DND-41 (cell line): ENCODE data around the gene OR8B2.

Experiments
- EZH2 ChIP-seq: IDR thresholded peaks from 3 replicates; pipeline ENCODE4 v1.6.1; 2012; ENCODE audit warnings: borderline replicate concordance, low read depth, mild to moderate bottlenecking, moderate library complexity, low read length, inconsistent platforms; ENCODE audit not compliant: severe bottlenecking
- TF ChIP-seq, protein P1 (sequence below): IDR thresholded peaks from 2 replicates; pipeline ENCODE4 v1.5.1; 2012; ENCODE audit warnings: borderline replicate concordance, low read length, moderate library complexity, mild to moderate bottlenecking; ENCODE audit not compliant: poor library complexity, severe bottlenecking; ENCODE audit errors: extremely low read depth

DNA sequence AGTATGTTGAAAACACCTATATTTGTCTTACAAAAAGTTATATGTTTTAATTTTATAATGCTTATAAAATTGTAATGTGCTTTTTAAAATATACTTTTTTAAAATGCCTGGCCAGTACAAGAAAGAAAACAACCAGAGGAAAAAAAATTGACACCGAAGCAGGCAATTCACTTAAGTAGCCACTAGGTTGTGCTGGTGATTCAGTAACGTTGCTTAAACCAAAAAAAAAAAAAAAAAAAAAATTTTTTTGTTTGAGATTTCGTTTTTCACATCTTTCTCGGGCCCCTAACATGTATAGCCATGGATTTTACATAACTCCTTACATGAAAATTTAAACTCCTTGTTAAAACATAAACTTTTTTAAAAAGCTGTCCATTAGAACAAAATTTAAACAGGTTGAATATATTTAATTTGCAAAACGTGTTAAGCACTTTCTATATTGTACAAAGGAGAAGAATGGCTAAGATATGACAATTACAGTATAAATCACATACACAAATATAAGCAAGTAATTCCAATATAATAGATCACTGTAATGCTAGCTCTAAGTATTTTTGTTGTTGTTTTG lies 31.1 kb upstream of the OR8B2 start:
- TF ChIP-seq, protein P1, sequence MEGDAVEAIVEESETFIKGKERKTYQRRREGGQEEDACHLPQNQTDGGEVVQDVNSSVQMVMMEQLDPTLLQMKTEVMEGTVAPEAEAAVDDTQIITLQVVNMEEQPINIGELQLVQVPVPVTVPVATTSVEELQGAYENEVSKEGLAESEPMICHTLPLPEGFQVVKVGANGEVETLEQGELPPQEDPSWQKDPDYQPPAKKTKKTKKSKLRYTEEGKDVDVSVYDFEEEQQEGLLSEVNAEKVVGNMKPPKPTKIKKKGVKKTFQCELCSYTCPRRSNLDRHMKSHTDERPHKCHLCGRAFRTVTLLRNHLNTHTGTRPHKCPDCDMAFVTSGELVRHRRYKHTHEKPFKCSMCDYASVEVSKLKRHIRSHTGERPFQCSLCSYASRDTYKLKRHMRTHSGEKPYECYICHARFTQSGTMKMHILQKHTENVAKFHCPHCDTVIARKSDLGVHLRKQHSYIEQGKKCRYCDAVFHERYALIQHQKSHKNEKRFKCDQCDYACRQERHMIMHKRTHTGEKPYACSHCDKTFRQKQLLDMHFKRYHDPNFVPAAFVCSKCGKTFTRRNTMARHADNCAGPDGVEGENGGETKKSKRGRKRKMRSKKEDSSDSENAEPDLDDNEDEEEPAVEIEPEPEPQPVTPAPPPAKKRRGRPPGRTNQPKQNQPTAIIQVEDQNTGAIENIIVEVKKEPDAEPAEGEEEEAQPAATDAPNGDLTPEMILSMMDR = peak; percentile 68
- TF ChIP-seq EZH2 = no peak
